Adrenal gland (tissue), 12 donors: Measurements from ENCODE around the gene NBEAL2. TPM values are rescaled to one million over a fixed set of nuclear protein-coding genes. Genes with fewer than 3 reads are reported as not detected.

Source experiments
- DNase-seq, 7 donors: peaks; one replicate each; pipeline ENCODE4 v3.0.0-alpha.2; 2019 to 2020
- H3K27ac ChIP-seq, 5 donors: fragments of 200-600 bp; sonication (generic) in 4 of 5; 1 replicate in 3 of 5; 2 replicates in 2 of 5; pipeline versions ENCODE4 v1.5.1 to v1.8.0; 2016 to 2020; ENCODE audit warnings: mild to moderate bottlenecking in 1 of 5
- H3K27me3 ChIP-seq: fragments of 200-600 bp; 2 replicates; pipeline ENCODE4 v1.8.0; 2021
- H3K36me3 ChIP-seq, 2 donors: fragments of 200-600 bp; replicated peaks in 1 of 2; 1 replicate in 1 of 2; 2 replicates in 1 of 2; pipeline versions ENCODE4 v1.5.1 to v1.8.0; 2018 to 2022
- H3K4me1 ChIP-seq, 2 donors: fragments of 200-600 bp; replicated peaks in 1 of 2; 1 replicate in 1 of 2; 2 replicates in 1 of 2; pipeline versions ENCODE4 v1.5.1 to v1.8.0; 2018 to 2021
- H3K4me3 ChIP-seq, 4 donors: fragments of 200-600 bp; sonication (generic) in 3 of 4; one replicate each; pipeline ENCODE4 v1.5.1; 2016 to 2018
- H3K9me3 ChIP-seq, 3 donors: fragments of 200-600 bp; sonication (generic) in 1 of 3; replicated peaks in 1 of 3; 1 replicate in 2 of 3; 2 replicates in 1 of 3; pipeline versions ENCODE4 v1.5.1 to v1.8.0; 2016 to 2021
- POLR2A ChIP-seq, 2 donors: fragments of 450-650 bp; IDR thresholded peaks; one replicate each; pipeline ENCODE4 v1.6.1; 2017; ENCODE audit warnings: antibody characterized with exemption in 2 of 2, mild to moderate bottlenecking in 2 of 2, moderate library complexity in 1 of 2
- WGBS, 4 donors: extraction: QIAGEN DNeasy Blood & Tissue Kit in 2 of 4; methylation state at CpG; one replicate each; pipeline versions ENCODE4 v1.1.5 to v1.1.7; 2013 to 2017; 5-methylcytosine and 5-hydroxymethylcytosine counted together
- intact Hi-C, 2 donors: fragments of 100-400 bp; cut with DNase I; formaldehyde crosslinking; loops; one replicate each; pipeline versions ENCODE4 v1.14.1 to v1.15.0; 2022 to 2023
- polyA plus RNA-seq, 3 donors: library from polyadenylated mRNA; stranded (reverse); fragments of 200-250 nt in 2 of 3; fragments of 350-450 nt in 1 of 3; fragmentation: Illumina TruSeq in 1 of 3; extraction: RNeasy Lipid Tissue Mini Kit (QIAGEN cat#74804) in 1 of 3; gene quantifications; one replicate each; pipeline ENCODE4 v1.2.3, GENCODE V29; 2013 to 2014
- total RNA-seq, 9 donors: library from RNA; depleted of rRNA in 4 of 9; stranded (reverse); fragments of >200 nt in 4 of 9; fragments of 120-200 nt in 1 of 9; fragmentation: NEBNext Ultra II Directional in 1 of 9; extraction: Animal tissue kit (Norgen Biotek cat#: 25700) in 1 of 9; gene quantifications; one replicate each; pipeline versions ENCODE4 v1.1.0 to v1.2.4, GENCODE V29; 2013 to 2023
- TF ChIP-seq, protein P1 (sequence below), 6 experiments: fragments of 450-650 bp in 4 of 6; fragments of 200-600 bp in 2 of 6; sonication (generic) in 1 of 6; IDR thresholded peaks; 1 replicate in 5 of 6; 2 replicates in 1 of 6; pipeline versions ENCODE4 v1.5.1 to v1.8.0; 2016 to 2021; ENCODE audit warnings: antibody characterized with exemption in 6 of 6, mild to moderate bottlenecking in 2 of 6, moderate library complexity in 1 of 6
- donor health status: healthy with polysubstance abuse.
- donor health status: Bipolar disorder and iron deficiency.
- donor health status: DM: yes; HTN: yes; CAD: no.
- donor health status: DM: no; HTN: no; CAD: no.
- donor health status: DM: no; HTN: no; CAD: no.
- donor health status: DM: yes; HTN: yes; CAD: no.

NBEAL2 gene
- total and polyA plus RNA-seq, 12 donors, result 7.3 to 154 (median 29.0) TPM

DNA sequence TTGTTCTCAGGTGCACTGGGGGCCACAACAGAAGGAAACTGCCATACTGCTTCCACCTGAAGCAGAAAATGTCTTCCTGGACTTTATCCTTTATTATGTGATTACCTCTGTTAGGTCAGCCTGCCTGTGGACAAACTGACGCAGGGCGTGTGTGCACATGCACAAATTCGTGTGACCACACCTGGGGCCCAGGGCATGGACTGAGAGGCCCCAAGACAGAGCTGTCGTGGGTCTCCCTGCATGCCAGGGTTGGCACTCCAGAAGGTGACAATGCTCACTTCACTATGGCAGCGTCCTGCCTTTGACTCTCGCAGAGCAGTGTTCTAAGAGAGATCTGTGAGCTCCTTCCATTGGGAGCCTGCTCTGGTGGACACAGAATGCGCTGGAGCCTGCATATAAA, 37.4 kb upstream of the NBEAL2 start:
- no peak for TF ChIP-seq POLR2A (IDR thresholded peaks at IDR 0.05)
- TF ChIP-seq, protein P1, sequence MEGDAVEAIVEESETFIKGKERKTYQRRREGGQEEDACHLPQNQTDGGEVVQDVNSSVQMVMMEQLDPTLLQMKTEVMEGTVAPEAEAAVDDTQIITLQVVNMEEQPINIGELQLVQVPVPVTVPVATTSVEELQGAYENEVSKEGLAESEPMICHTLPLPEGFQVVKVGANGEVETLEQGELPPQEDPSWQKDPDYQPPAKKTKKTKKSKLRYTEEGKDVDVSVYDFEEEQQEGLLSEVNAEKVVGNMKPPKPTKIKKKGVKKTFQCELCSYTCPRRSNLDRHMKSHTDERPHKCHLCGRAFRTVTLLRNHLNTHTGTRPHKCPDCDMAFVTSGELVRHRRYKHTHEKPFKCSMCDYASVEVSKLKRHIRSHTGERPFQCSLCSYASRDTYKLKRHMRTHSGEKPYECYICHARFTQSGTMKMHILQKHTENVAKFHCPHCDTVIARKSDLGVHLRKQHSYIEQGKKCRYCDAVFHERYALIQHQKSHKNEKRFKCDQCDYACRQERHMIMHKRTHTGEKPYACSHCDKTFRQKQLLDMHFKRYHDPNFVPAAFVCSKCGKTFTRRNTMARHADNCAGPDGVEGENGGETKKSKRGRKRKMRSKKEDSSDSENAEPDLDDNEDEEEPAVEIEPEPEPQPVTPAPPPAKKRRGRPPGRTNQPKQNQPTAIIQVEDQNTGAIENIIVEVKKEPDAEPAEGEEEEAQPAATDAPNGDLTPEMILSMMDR (IDR thresholded peaks at IDR 0.05), result no peak
- intact Hi-C loops, result no loop called here
- H3K4me3 ChIP-seq, result no peak overlapping the region
- H3K4me1 ChIP-seq, result peaks cover 31 to 60% of the 10 kb centered on the region in 2 donors
- no peaks in the 10 kb centered on the region for H3K27me3 ChIP-seq
- WGBS, 4 donors, result 95 to 96% (median 96%) methylated on average over 6 to 7 of the region's 7 CpGs
- peaks cover 0 to 24% of the 10 kb centered on the region in 2 donors for H3K36me3 ChIP-seq
- peak in 1 of 7 donors; percentile 19 for DNase-seq
- peak overlapping the region in 2 of 5 donors; percentile 47 to 94 for H3K27ac ChIP-seq
- H3K9me3 ChIP-seq, result no peaks in the 10 kb centered on the region

DNA sequence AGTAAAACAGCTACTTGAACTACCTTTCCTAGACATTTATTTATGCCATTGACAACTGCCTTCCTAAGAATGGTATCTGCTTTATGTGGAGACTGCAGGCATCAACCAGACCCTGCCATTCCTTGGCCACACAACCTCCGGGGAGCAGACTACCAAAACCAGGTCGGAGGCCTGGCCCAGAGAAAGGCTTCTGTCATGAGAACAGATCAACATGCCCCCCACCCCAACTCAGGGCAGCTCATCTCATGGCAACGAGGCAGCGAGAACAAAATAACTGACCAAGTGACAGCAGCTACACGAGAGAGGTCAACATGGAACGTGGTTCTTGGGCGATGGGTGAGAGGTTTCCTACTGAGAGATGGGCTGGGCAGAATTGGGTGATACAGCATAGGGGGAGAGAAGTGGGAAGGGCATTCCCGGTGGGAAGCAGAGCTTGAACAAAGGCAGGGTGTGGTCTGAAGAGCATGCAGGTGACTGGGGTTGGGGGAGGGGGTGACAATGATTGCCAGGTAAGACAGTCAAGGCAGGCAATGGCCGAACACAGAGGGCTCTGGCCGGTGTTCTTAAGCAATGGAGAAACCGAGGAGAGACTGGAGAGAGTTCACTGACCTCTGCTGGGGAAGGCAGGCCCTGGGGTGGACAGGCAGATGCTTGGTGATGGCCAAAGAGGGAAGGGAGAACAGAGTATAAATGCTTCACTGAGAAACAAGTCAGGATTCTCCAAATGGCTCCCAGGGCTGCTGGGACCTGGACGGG, 36.8 kb upstream of the NBEAL2 start:
- peak overlapping the region; percentile 51 to 94 (median 82) for H3K27ac ChIP-seq
- no peaks in the 10 kb centered on the region for H3K9me3 ChIP-seq
- 83 to 91% (median 86%) methylated on average over 12 of the region's 12 CpGs for WGBS, 4 donors
- peak in 2 of 7 donors; percentile 42 to 56 for DNase-seq
- no peak overlapping the region for H3K4me3 ChIP-seq
- H3K36me3 ChIP-seq, result peaks cover 0 to 19% of the 10 kb centered on the region in 2 donors
- intact Hi-C loops, result no loop called here
- peaks cover 37 to 63% of the 10 kb centered on the region in 2 donors for H3K4me1 ChIP-seq
- no peak for TF ChIP-seq POLR2A (IDR thresholded peaks at IDR 0.05)
- TF ChIP-seq, protein P1 (IDR thresholded peaks at IDR 0.05), result no peak
- H3K27me3 ChIP-seq, result no peaks in the 10 kb centered on the region

DNA sequence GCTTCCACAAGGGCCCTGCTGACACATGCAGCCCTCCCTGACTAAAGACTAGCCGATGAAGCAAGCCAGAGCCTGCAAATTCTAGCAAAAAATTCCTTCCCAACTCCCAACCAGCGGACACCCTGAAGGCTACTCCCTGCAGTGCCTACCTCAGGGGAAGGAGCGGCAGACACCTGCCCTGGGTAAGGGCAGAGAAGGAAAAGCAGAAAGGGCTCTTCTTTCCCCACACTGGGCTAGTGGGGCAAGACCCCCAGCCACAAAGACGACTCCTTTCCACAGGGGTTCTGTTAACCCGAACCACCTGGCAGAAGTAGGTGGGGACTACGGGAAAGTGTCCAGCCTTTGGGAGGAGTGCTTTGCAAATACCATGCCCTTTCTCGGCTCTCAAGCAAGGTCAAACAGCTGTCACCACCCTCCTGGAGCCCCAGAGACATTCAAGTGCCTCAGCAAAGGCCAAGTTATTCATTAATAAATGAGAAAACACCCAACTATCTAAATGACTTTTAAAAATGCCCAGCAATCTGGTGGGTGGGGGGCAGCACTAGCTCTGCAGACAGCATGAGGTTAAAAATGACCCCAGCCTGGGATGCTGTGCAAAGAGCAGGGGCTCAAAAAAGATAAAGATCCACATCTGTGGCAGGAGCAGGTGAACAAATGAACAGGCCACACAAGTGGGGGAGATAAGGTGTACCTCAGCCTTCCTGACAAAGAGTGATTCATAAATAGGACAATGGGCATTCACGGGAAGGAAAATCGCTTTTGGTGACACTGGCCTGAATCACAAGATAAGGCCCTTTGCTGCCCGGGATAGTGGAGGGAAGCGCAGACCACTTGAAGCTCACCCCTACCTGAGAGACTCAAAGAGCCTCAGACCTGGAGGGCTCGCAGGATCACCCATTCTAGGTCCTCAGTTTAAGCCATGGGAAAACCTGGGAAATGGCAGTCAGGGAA, 36.0 kb upstream of the NBEAL2 start:
- H3K27ac ChIP-seq, result peak overlapping the region; percentile 51 to 94 (median 82)
- WGBS, 4 donors, result 52 to 57% (median 54%) methylated on average over 9 to 12 of the region's 12 CpGs
- intact Hi-C loops, result no loop called here
- no peaks in the 10 kb centered on the region for H3K27me3 ChIP-seq
- H3K9me3 ChIP-seq, result no peaks in the 10 kb centered on the region
- H3K36me3 ChIP-seq, result peaks cover 0 to 19% of the 10 kb centered on the region in 2 donors
- no peak for TF ChIP-seq POLR2A (IDR thresholded peaks at IDR 0.05)
- TF ChIP-seq, protein P1 (IDR thresholded peaks at IDR 0.05), result no peak
- H3K4me1 ChIP-seq, result peaks cover 44 to 71% of the 10 kb centered on the region in 2 donors
- peak in 3 of 7 donors; percentile 50 to 70 (median 58) for DNase-seq
- H3K4me3 ChIP-seq, result no peak overlapping the region

DNA sequence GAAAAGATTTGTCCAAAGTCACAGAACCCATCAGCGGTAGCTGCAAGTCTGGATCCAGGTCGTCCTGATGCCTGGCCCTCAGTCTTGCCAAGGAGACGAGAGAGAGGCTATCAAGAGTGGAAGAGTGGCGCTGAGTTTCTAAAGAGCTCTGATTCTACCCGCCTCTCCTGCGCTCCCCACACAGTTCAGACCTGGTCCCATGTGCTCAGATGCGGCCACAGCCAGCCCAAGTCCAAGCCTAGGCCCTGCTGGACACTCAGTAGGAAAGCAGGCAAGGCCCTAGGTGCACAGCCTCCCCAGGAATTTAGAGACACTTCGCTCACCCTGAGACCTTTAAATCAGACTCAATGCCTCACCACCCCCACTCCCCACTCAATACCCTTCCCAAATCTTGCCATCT, 35.3 kb upstream of the NBEAL2 start:
- Histone ChIP-seq H3K27me3 (no peaks in the 10 kb centered on the region), H3K4me3 (no peak overlapping the region), H3K36me3 (peaks cover 0 to 18% of the 10 kb centered on the region in 2 donors), H3K4me1 (peaks cover 51 to 71% of the 10 kb centered on the region in 2 donors), H3K9me3 (no peaks in the 10 kb centered on the region), H3K27ac (peak overlapping the region; percentile 51 to 94 (median 82))
- no peak for DNase-seq
- intact Hi-C loops, result no loop called here
- WGBS, 4 donors, result 87% methylated on average over 8 of the region's 8 CpGs
- TF ChIP-seq POLR2A (IDR thresholded peaks at IDR 0.05), result no peak
- TF ChIP-seq, protein P1 (IDR thresholded peaks at IDR 0.05), result no peak
